Measurements from ENCODE around the gene SMARCA4. TPM values are rescaled to one million over a fixed set of nuclear protein-coding genes. Genes with fewer than 3 reads are reported as not detected.

The SMARCA4 gene
- total RNA-seq, 6 donors from 2014 or later = 82.8 to 245 (median 108) TPM

DNA sequence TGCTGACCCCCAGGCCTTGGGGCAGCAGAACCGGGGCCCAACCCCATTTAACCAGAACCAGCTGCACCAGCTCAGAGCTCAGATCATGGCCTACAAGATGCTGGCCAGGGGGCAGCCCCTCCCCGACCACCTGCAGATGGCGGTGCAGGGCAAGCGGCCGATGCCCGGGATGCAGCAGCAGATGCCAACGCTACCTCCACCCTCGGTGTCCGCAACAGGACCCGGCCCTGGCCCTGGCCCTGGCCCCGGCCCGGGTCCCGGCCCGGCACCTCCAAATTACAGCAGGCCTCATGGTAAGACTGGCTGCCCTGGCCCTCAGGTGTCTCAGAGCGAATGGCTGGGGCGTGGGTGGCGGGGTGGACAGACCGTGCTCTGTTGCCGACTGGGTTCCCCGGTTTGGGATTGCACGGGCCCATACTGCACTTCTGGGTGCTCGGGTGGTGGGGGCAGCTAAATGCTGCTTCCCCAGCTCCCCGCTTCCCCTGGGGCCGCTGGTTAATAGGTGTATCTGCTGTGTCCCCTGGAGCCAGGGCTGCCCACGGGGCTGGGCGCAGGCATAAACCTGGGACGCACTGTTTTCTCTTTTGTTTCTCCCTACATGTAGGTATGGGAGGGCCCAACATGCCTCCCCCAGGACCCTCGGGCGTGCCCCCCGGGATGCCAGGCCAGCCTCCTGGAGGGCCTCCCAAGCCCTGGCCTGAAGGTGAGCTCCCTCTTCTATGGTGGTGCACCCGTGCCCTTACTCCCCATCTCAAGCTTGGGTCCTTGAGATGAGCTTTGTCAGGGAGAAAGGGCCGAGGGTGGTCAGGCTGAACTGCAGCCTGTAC lies 25.7 kb downstream of the SMARCA4 start:
- H3K9me3 ChIP-seq = no peaks in the 10 kb centered on the region
- peaks cover 25 to 80% (median 73%) of the 10 kb centered on the region in 4 donors for H3K36me3 ChIP-seq
- no peaks in the 10 kb centered on the region for H3K27me3 ChIP-seq
- ATAC-seq (ENCODE audit: low FRiP score in 2 of 2) (no peak), DNase-seq (peak in 1 of 2 donors; percentile 67)
- WGBS, 2 donors = 90 to 94% methylated on average over 4 to 27 of the region's 32 CpGs
- H3K27ac ChIP-seq = no peak overlapping the region
- no peaks in the 10 kb centered on the region for H3K4me1 ChIP-seq
- TF ChIP-seq POLR2A (IDR thresholded peaks at IDR 0.05) (no peak), EP300 (IDR thresholded peaks at IDR 0.05) (no peak), POLR2AphosphoS5 (IDR thresholded peaks at IDR 0.05) (no peak)
- TF ChIP-seq, protein P1, sequence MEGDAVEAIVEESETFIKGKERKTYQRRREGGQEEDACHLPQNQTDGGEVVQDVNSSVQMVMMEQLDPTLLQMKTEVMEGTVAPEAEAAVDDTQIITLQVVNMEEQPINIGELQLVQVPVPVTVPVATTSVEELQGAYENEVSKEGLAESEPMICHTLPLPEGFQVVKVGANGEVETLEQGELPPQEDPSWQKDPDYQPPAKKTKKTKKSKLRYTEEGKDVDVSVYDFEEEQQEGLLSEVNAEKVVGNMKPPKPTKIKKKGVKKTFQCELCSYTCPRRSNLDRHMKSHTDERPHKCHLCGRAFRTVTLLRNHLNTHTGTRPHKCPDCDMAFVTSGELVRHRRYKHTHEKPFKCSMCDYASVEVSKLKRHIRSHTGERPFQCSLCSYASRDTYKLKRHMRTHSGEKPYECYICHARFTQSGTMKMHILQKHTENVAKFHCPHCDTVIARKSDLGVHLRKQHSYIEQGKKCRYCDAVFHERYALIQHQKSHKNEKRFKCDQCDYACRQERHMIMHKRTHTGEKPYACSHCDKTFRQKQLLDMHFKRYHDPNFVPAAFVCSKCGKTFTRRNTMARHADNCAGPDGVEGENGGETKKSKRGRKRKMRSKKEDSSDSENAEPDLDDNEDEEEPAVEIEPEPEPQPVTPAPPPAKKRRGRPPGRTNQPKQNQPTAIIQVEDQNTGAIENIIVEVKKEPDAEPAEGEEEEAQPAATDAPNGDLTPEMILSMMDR (IDR thresholded peaks at IDR 0.05) = no peak
- no peak overlapping the region for H3K4me3 ChIP-seq

DNA sequence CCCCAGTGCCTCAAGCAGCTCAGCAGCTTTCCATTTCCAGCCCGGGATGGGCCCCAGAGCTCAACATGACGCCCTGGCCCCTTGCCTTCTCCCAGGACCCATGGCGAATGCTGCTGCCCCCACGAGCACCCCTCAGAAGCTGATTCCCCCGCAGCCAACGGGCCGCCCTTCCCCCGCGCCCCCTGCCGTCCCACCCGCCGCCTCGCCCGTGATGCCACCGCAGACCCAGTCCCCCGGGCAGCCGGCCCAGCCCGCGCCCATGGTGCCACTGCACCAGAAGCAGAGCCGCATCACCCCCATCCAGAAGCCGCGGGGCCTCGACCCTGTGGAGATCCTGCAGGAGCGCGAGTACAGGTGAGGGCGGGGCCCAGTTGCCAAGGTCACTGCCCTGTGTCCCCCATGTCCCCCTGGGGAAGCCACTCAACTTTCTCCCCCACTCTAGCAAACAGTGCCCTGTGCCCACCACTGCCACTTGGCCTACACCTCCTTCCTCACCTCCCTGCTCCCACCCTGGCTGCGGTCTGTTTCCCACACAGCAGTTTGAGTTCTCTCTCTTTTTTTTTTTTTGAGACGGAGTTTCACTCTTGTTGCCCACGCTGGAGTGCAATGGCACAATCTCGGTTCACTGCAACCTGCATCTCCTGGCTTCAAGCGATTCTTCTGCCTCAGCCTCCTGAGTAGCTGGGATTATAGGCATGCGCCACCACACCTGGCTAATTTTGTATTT lies 26.9 kb downstream of the SMARCA4 start:
- no peaks in the 10 kb centered on the region for H3K27me3 ChIP-seq
- no peaks in the 10 kb centered on the region for H3K9me3 ChIP-seq
- 93 to 97% methylated on average over 26 to 29 of the region's 32 CpGs for WGBS, 2 donors
- peaks cover 25 to 89% (median 78%) of the 10 kb centered on the region in 4 donors for H3K36me3 ChIP-seq
- ATAC-seq (ENCODE audit: low FRiP score in 2 of 2) (no peak), DNase-seq (peak in 1 of 2 donors; percentile 81)
- no peaks in the 10 kb centered on the region for H3K4me1 ChIP-seq
- H3K27ac ChIP-seq = no peak overlapping the region
- H3K4me3 ChIP-seq = no peak overlapping the region
- no peak for TF ChIP-seq EP300 (IDR thresholded peaks at IDR 0.05)
- TF ChIP-seq POLR2AphosphoS5 (IDR thresholded peaks at IDR 0.05) = no peak
- TF ChIP-seq POLR2A (IDR thresholded peaks at IDR 0.05) = no peak
- TF ChIP-seq, protein P1 (IDR thresholded peaks at IDR 0.05) = no peak

DNA sequence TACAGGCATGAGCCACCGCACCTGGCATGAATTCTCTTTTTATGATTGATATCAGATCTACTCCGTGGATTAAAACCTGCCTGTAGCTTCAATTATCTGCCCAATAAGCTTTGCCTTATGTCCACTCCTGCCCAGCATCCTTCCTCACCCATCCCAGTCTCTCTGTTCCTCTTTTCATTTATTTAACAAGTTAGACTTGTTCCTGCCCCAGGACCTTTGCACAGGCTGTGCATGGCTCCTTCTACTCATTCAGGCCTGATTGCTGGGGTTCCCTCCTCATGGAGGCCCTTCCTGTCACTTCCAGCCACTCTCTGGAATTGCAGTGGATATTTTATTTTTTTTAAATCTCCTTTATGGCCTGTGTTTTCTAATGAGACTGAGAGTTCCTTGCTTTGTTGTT lies 27.6 kb downstream of the SMARCA4 start:
- TF ChIP-seq, protein P1 (IDR thresholded peaks at IDR 0.05) = no peak
- 93 to 96% methylated on average over 2 of the region's 2 CpGs for WGBS, 2 donors

DNA sequence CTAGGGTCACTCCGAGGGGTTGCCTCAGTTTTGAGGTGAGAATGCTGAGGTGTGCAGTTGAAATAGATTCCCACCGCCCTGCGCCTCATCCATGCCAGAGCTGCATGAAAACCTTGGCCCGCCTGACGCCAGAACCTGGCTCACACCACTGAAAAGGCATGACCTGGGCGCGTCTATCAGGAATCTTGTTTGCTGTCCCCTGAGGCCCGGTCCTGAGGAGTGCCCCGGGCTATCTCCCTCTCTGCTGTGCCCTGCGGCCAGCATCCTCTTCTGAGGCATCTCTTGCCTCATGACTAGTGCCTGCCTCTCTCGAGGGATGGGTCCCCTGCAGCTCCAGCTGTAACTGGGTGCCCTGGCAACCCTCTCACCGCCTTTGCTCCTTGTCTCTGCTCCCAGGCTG lies 28.1 kb downstream of the SMARCA4 start:
- Histone ChIP-seq H3K4me3 (no peak overlapping the region), H3K9me3 (no peaks in the 10 kb centered on the region), H3K27ac (no peak overlapping the region), H3K27me3 (no peaks in the 10 kb centered on the region), H3K36me3 (peaks cover 25 to 100% (median 80%) of the 10 kb centered on the region in 4 donors), H3K4me1 (no peaks in the 10 kb centered on the region)
- DNase-seq (no peak), ATAC-seq (ENCODE audit: low FRiP score in 2 of 2) (no peak)
- 89 to 95% methylated on average over 12 of the region's 12 CpGs for WGBS, 2 donors
- TF ChIP-seq EP300 (IDR thresholded peaks at IDR 0.05) = no peak
- no peak for TF ChIP-seq POLR2A (IDR thresholded peaks at IDR 0.05)
- TF ChIP-seq, protein P1 (IDR thresholded peaks at IDR 0.05) = no peak
- no peak for TF ChIP-seq POLR2AphosphoS5 (IDR thresholded peaks at IDR 0.05)

More for the DNA sequence above, 27.6 kb downstream of the SMARCA4 start:
- no peak for ATAC-seq (ENCODE audit: low FRiP score in 2 of 2)
- no peaks in the 10 kb centered on the region for H3K27me3 ChIP-seq
- no peak overlapping the region for H3K27ac ChIP-seq
- no peak for DNase-seq
- no peaks in the 10 kb centered on the region for H3K9me3 ChIP-seq
- H3K36me3 ChIP-seq = peaks cover 25 to 96% (median 79%) of the 10 kb centered on the region in 4 donors
- no peak overlapping the region for H3K4me3 ChIP-seq
- H3K4me1 ChIP-seq = no peaks in the 10 kb centered on the region
